SU-DHL-6 (cell line): ENCODE measurements around the gene MARK2.

Source experiments
- EZH2phosphoT487 ChIP-seq: fragments of 200-600 bp; sonication (generic), shearing (Covaris generic); conservative IDR thresholded peaks from 2 replicates; pipeline ENCODE4 v1.6.1; 2018; ENCODE audit warnings: mild to moderate bottlenecking, antibody characterized with exemption, low read length, moderate library complexity, mixed read lengths
- TF ChIP-seq, protein P1 (sequence below): fragments of 200-600 bp; sonication (generic); IDR thresholded peaks from one replicate; pipeline ENCODE4 v1.5.1; 2017; ENCODE audit warnings: antibody characterized with exemption, mild to moderate bottlenecking, low read length, moderate library complexity; ENCODE audit not compliant: insufficient read depth, poor library complexity, severe bottlenecking

DNA sequence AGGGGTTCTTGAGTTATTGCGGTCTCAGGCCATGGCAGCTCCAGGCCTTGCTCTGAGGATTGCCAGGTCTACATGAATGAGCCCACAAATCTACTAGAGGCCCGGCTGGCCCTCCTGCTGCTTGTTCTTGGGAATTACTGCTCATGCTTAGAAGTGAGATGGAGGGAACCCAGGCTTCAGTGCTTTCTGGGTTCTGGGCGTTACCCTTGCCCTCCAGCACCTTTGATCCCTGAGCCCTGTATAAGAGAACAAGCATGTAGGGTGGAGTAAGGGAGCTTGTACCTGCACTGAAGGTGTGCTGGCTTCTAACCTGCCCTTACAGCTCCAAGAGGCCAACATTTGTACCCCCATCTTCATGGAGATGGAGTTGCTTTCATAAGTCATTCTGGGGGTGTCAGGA lies 103.9 kb downstream of the MARK2 start:
- TF ChIP-seq, protein P1, sequence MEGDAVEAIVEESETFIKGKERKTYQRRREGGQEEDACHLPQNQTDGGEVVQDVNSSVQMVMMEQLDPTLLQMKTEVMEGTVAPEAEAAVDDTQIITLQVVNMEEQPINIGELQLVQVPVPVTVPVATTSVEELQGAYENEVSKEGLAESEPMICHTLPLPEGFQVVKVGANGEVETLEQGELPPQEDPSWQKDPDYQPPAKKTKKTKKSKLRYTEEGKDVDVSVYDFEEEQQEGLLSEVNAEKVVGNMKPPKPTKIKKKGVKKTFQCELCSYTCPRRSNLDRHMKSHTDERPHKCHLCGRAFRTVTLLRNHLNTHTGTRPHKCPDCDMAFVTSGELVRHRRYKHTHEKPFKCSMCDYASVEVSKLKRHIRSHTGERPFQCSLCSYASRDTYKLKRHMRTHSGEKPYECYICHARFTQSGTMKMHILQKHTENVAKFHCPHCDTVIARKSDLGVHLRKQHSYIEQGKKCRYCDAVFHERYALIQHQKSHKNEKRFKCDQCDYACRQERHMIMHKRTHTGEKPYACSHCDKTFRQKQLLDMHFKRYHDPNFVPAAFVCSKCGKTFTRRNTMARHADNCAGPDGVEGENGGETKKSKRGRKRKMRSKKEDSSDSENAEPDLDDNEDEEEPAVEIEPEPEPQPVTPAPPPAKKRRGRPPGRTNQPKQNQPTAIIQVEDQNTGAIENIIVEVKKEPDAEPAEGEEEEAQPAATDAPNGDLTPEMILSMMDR, result no peak
- no peak for TF ChIP-seq EZH2phosphoT487
